AG09319 (cell line): ENCODE results near the gene STK39.
"Not testable (repeated sequence)": the region's sequence is repeated elsewhere in the genome, so short reads cannot be mapped to it uniquely, and the experiment has no call there.

Experiments used
- DNase-seq: peaks from one replicate; pipeline ENCODE4 v3.0.0-alpha.2; 2010; ENCODE audit warnings: low read depth; ENCODE audit errors: extremely low read depth
- CTCF ChIP-seq: IDR thresholded peaks from 2 replicates; pipeline ENCODE4 v1.5.1; 2011; ENCODE audit warnings: low read depth, mild to moderate bottlenecking, inconsistent platforms, low read length, moderate library complexity

STK39 gene

GRCh38 chr2:168127371-168127770 is 120.0 kb downstream of the STK39 start:
- no peak for DNase-seq
- TF ChIP-seq CTCF, result no peak

- not testable (repeated sequence) for DNase-seq
Observed at GRCh38 chr2:168122210-168122609, 125.2 kb downstream of the STK39 start.

GRCh38 chr2:168120730-168121129 is 126.7 kb downstream of the STK39 start:
- DNase-seq, result no peak
- TF ChIP-seq CTCF, result no peak; the same call in 1 of the 2 replicates

- DNase-seq, result no peak
Observed at GRCh38 chr2:168120310-168120709, 127.1 kb downstream of the STK39 start.

GRCh38 chr2:168119515-168120141 is 127.8 kb downstream of the STK39 start:
- TF ChIP-seq CTCF, result peak; percentile 59

More at GRCh38 chr2:168120310-168120709, 127.1 kb downstream of the STK39 start:
- no peak; the same call in 1 of the 2 replicates for TF ChIP-seq CTCF

GRCh38 chr2:168118733-168119514 is 128.5 kb downstream of the STK39 start:
- peak; percentile 67 for TF ChIP-seq CTCF
- DNase-seq, result peak; percentile 49

More at GRCh38 chr2:168119515-168120141, 127.8 kb downstream of the STK39 start:
- peak; percentile 34 for DNase-seq

GRCh38 chr2:168116448-168116847 is 130.9 kb downstream of the STK39 start:
- TF ChIP-seq CTCF, result peak; percentile 6
- no peak for DNase-seq
